HG02798 (cell line): Measurements from ENCODE around the gene PRKG2.
A peak's percentile ranks its signal among the peaks of the same experiment; 100 is the strongest.

ENCODE experiments used
- ATAC-seq: cut with Tn5 transposase; IDR thresholded peaks from one replicate; pipeline ENCODE4 v1.9.1; 2021; ENCODE audit warnings: mild to moderate bottlenecking; ENCODE audit not compliant: unreplicated experiment, poor library complexity

The PRKG2 gene

GRCh38 chr4:81049330-81049729 is 165.7 kb downstream of the PRKG2 start:
- ATAC-seq: no peak

DNA sequence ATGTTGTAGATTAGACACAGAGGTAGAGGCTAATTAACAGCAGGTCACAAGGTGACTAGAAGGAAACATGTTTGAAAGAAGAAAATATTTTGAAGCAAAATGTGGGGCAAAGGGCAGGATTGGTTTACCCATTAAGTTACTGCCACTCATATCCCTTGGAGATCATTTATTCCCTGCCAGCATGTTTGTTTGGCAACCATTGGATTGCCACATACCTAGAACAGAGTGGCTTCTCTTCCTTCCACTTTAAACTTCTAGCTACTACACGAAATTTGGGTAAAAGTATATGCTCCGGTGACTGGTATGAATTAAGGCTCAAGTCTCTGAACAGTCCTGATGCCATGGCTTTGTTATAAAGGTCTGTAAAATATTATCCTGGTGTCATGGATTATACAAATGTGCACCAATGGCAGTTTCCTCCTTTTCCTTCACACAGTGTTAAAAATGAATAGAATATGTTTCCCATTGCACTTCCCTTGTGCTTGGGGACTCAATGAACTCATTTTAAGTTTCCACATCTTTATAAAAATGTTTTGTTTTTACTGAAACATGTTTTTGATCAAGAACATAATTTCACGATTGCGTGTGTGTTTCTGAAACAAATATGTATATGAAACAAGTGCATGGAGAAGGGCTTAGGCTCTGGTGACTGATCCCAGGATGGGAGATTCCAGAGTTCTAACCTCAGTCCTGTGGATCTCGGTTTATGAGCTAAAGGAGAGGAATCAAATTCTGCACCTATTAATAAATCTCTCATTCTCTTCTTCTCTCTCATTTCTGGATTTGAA is 172.2 kb downstream of the PRKG2 start:
- no peak for ATAC-seq

DNA sequence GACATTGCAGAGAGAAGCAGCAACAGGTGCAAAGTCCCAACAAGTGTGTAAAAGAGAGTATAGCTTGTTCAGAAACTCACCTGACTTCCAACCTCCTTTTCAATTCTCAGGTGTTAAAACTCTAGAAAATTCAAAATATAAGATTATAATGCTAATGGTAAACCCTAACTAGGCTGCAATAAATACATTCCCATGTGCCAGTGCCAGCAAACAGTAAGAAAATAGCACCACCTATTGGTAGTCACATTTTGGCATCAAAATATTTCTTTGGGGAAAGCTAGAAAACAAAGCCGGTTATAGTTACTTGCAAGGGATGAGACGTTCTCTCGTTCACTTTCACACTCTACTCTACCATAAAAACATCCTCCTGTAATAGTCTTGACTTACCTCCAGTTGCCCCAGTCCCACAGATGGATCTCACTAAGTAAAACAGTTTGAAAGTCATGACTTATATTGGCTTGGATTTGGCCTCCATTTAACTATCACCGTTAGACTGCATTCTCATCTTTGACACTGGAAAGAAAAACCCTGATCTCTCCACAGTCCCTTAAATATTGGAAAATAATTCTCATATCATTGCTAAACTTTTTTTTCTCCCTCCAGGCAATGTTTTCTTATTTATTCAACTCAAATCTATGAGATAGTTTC is 174.9 kb downstream of the PRKG2 start:
- peak; percentile 64 for ATAC-seq

GRCh38 chr4:81039351-81039972 is 175.6 kb downstream of the PRKG2 start:
- ATAC-seq: no peak

DNA sequence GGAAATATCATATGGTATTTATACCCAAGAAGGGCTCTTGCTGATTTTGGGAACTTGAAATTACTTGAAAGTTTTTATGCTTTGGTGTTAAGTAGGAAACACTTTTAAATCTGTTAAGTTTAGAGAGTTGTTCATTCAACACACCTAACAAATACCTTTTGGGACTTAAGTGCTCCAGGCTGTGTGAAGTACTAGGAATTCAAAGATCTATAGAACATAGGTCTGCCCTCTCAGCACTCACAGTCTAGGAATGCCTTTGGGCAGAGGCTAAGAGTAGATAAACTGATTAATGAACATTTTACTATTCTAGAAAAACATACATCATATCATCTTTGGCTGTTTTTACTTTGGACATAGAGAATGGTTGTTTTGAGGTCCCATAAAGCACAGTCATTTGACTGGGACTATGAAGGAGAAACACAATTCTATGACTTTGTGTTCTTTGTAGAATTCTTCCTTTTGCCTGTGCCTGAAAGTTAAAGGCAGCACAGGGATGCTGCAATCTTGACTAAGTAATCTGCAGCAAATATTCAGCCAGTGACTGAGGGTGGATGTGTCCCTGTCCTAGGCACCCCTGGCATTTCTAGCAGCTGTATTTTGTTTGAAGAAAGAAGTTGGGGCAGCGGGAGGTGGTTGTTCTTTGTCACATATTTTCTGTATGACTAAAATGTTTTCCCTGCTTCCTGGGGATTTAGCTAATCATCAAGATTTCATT is 176.2 kb downstream of the PRKG2 start:
- ATAC-seq: no peak
